ENCODE results near the gene DGKK.
"Not testable (repeated sequence)": the region's sequence is repeated elsewhere in the genome, so short reads cannot be mapped to it uniquely, and the experiment has no call there.

DGKK gene

DNA sequence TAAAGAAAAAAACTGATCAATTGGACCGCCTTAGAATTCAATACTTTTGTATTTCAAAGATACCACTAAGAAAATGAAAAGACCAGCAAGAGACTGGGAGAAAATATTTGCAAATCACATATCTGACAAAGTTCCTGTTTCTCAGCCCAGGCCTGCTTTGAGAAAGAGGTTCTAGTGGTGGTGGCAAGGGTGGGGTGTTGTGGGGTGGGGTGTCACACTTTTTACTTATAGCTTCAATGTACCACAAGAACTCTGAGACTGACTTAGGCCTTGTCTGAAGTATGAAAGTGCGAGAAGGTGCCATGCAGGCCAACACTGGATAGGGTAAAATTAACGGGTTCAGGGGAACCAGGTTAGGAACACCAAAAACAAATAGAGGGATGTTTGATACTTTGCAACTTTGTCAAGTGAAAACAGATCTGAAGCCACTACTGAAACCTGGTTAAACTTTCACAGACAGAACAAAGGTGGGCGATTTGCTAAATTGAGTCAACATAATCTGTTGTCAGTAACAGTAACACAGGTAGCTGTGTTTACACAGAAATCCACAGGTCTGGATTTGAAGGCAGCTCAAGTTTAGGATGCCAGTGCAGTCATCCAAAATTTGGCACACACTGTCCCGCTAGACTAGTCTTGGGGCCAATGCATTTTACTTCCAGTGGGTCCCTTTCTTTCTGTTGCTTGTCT, 88.8 kb downstream of the DGKK start:
- Histone ChIP-seq H3K9me3 (no peaks in the 10 kb centered on the region), H3K27ac (no peak overlapping the region), H3K36me3 (no peaks in the 10 kb centered on the region), H3K4me2 (no peak overlapping the region), H3K4me1 (no peaks in the 10 kb centered on the region), H4K20me1 (no peaks in the 10 kb centered on the region), H3K27me3 (peaks cover 84% of the 10 kb centered on the region), H3K4me3 (no peak overlapping the region), H3K9ac (no peak overlapping the region)
- TF ChIP-seq Cebpa-rat (IDR thresholded peaks at IDR 0.05), result no peak

DNA sequence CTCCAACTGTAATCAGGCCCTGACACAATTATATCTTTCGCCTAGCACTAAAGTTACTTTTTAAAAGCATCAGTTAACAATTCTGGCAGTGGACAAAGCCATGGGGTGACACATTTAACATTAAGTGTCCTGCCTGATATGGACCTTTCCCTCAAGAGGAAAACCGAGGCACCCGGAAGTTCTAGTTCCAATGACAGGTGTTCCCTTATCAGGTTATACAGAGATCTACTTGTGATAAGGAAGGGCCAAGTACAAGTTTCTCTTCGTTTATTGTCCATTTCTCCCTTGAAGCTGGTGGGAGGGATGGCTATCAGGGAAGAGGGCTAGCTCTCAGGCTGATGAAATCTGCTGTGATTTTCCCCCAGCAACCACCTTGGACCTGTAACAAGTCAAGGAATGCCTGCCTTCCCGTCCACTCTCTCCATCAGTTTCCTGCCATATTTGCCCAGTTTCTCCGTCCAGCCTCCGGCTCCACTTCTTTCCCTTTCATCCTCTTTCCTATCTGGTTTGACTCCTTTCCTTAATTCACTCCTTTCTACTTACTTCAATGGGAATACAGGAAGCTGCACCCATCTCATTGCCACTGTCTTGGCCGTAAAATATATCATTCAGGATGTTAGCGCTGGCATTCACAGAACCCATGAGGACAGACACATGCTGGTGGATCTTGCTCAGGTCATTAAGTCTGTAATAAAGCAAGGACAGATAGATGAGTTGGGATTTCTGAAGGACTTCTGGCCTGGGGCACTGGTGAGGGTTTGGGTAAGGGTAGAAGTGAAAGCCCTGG, 95.0 kb downstream of the DGKK start:
- Histone ChIP-seq H3K4me3 (no peak overlapping the region), H3K27ac (no peak overlapping the region), H4K20me1 (no peaks in the 10 kb centered on the region), H3K9me3 (no peaks in the 10 kb centered on the region), H3K36me3 (no peaks in the 10 kb centered on the region), H3K9ac (no peak overlapping the region), H3K4me1 (no peaks in the 10 kb centered on the region), H3K4me2 (no peak overlapping the region), H3K27me3 (peaks cover 92% of the 10 kb centered on the region)
- TF ChIP-seq Cebpa-rat (IDR thresholded peaks at IDR 0.05), result no peak

DNA sequence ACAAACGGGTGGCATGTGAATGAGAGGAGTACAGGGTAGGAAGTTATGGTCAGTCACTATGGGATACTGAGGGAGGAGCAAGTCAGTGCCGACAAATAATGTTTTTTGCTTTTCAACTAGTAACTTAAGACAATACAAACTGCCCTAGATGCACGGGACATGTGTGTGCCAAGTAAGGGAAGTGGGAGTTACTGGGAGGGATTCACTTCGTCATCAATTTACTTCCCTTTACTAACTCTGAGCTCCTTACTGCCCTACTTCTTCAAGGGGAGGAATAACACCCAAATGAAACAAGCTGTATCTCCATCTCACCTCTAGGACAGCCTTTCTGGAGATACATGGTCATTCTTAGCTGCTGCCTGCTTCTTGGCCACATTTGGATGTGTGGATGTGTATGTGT, 97.7 kb downstream of the DGKK start:
- Histone ChIP-seq H3K27me3 (peaks cover 99% of the 10 kb centered on the region), H3K4me2 (no peak overlapping the region), H3K27ac (no peak overlapping the region), H3K36me3 (no peaks in the 10 kb centered on the region), H4K20me1 (no peaks in the 10 kb centered on the region; the same call in 1 of the 2 replicates), H3K9me3 (no peaks in the 10 kb centered on the region), H3K4me1 (no peaks in the 10 kb centered on the region), H3K4me3 (no peak overlapping the region), H3K9ac (no peak overlapping the region)
- TF ChIP-seq Cebpa-rat (IDR thresholded peaks at IDR 0.05), result no peak

DNA sequence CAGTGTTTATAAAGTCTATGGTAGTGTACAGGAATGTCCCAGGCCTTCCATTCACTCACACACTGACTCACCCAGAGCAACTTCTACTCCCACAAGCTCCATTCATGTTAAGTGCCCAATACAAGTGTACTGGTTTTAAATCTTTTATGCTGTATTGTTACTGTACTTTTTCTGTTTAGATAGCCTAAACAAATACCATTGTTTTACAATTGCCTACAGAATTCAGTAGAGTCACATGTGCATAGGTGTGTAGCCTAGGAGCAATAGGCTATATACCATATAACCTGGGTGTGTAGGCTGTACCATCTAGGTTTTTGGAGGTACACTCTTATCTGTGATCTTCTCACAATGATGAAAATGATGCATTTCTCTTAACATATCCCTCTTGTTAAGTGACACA, 126.7 kb downstream of the DGKK start:
- H3K36me3 ChIP-seq, result no peaks in the 10 kb centered on the region
- H3K9me3 ChIP-seq, result no peaks in the 10 kb centered on the region
- no peaks in the 10 kb centered on the region for H4K20me1 ChIP-seq
- H3K4me1 ChIP-seq, result no peaks in the 10 kb centered on the region
- TF ChIP-seq Cebpa-rat (IDR thresholded peaks at IDR 0.05), result no peak
- no peak overlapping the region for H3K9ac ChIP-seq
- H3K27me3 ChIP-seq, result peaks cover 85% of the 10 kb centered on the region
- no peak overlapping the region for H3K4me2 ChIP-seq
- no peak overlapping the region for H3K4me3 ChIP-seq
- H3K27ac ChIP-seq, result no peak overlapping the region

DNA sequence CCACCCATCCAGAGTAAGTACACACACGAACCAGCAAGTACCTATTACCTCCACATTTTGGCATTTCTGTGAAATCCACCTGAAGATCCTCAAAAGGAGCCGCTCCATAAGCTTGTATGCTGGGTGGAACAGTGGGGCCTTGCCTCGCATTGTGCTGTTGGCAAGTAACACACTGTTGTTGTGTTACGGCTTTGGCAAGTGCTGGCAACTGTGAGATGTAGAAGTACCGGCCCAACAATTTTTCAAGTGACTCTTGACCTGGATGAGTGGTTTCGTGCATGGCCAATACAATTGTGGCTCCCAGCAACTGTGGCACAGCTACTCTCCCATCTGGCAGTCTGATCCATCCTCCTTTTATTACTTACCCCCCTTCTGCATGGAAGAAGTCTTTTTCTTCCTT, 137.3 kb downstream of the DGKK start:
- Histone ChIP-seq H3K4me2 (no peak overlapping the region), H3K27me3 (peaks cover 74% of the 10 kb centered on the region), H3K4me1 (no peaks in the 10 kb centered on the region), H3K9me3 (peaks cover 22% of the 10 kb centered on the region), H3K4me3 (no peak overlapping the region), H3K9ac (no peak overlapping the region), H4K20me1 (no peaks in the 10 kb centered on the region), H3K27ac (no peak overlapping the region), H3K36me3 (no peaks in the 10 kb centered on the region)
- TF ChIP-seq Cebpa-rat (IDR thresholded peaks at IDR 0.05), result no peak

DNA sequence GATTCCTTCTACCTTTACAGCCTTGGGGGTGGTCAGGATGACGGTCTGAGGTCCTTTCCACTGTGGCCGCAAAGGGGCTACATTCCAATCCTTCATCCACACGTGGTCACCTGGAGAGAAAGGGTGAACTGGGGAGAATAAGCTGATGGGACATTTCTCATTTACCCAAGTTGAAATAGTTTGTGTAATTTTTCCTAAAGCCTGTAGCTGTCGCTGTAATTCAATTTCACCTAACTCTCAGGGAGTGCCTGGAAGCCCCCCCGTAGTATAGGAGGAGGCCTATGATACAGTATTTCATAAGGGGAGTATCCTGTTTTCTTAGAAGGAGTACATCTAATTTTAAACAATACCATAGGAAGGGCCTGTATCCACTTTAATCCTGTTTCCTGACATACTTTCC, 138.0 kb downstream of the DGKK start:
- H4K20me1 ChIP-seq, H3K4me1 ChIP-seq: not testable (repeated sequence)

DNA sequence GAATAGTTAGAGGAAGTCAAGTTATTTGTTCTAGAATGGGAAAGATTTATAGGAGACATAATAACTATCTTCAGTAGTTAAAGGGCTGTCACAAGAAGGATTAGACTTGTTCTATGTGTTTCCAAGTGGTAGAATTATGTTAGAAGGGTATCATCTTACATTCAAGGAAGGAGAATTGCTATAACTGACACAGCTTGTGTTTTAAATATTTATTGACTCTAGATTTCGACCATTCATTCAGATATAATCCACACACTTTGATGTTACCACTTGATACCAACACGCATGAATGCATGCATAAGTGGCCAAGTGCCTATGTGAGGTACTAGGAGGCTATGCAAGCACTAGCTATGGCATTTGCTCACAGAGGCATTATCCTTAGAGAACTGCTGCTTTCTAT, 143.4 kb downstream of the DGKK start:
- Histone ChIP-seq H3K4me2 (no peak overlapping the region), H3K36me3 (no peaks in the 10 kb centered on the region), H3K27me3 (peaks cover 65% of the 10 kb centered on the region), H3K9me3 (no peaks in the 10 kb centered on the region; the same call in 1 of the 2 replicates), H4K20me1 (no peaks in the 10 kb centered on the region), H3K4me1 (no peaks in the 10 kb centered on the region), H3K9ac (no peak overlapping the region), H3K4me3 (no peak overlapping the region), H3K27ac (no peak overlapping the region)
- no peak for TF ChIP-seq Cebpa-rat (IDR thresholded peaks at IDR 0.05)

More for the DNA sequence above, 138.0 kb downstream of the DGKK start:
- H3K36me3 ChIP-seq, H3K27ac ChIP-seq, H3K4me2 ChIP-seq, H3K9ac ChIP-seq, H3K4me3 ChIP-seq: not testable (repeated sequence)
- Histone ChIP-seq H3K27me3 (peaks cover 75% of the 10 kb centered on the region), H3K9me3 (peaks cover 16% of the 10 kb centered on the region)

Measured in BLaER1 (cell line).